ENCODE measurements around the gene IGF2R. TPM values are rescaled to one million over a fixed set of nuclear protein-coding genes. Genes with fewer than 3 reads are reported as not detected.

The IGF2R gene
- total RNA-seq, 1 experiment from 2014 or later = 31.5 TPM

DNA sequence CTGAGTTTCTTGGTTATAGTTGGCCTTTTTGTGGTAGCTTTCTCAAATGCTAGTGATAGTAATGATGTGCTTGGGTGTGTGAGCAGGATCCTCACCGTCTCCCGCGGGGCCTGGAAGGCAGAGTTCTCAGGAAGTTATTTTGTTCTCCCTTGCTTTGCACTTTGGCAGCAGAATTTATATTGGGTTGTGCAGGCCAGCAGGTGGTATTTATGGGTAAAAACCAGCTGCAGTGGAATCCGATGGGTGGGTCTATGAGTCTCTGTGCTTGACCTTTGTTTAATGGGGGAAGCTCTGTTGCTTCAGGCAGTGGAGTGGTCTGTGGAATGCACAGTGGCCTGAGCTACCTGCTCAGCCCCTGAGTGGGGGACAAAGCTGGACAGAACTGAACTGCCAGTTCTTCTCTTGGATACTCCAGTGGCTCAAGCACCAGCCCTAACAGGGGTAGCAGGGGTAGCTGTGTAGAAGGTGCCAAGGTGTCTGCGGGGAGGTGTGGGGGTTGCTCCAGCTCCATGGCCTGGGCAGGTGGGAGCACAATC lies 27.3 kb downstream of the IGF2R start:
- ChIA-PET POLR2A (ENCODE audit: unreplicated experiment) (no interaction called here), CTCF (no interaction called here)
- H3K27me3 ChIP-seq (ENCODE audit: low read length) = no peaks in the 10 kb centered on the region
- H3K4me1 ChIP-seq (ENCODE audit: insufficient read depth, low read length) = no peaks in the 10 kb centered on the region
- H3K9me2 ChIP-seq (replicated peaks; ENCODE audit: low read length) = no peaks in the 10 kb centered on the region
- intact Hi-C loops (cut with micrococcal nuclease) = no loop called here
- H4K20me1 ChIP-seq (ENCODE audit: low read length) = no peaks in the 10 kb centered on the region; the same call in 1 of the 2 replicates
- H3K4me2 ChIP-seq (ENCODE audit: low read length) = no peak overlapping the region
- no peak overlapping the region for H2AFZ ChIP-seq (ENCODE audit: low read length)
- no peaks in the 10 kb centered on the region for H3K9me3 ChIP-seq (ENCODE audit: low read length)
- peaks cover 86% of the 10 kb centered on the region for H3K79me2 ChIP-seq (ENCODE audit: low read length)
- BruUV-seq (replicated peaks) = no TSS peak
- H3K4me3 ChIP-seq (ENCODE audit: low read length) = no peak overlapping the region
- 0 out of 2 replicates have a peak, but pooled peaks cover 9% of the 10 kb centered on the region for H3K36me3 ChIP-seq (ENCODE audit: low read depth, low read length)
- H3F3A ChIP-seq (ENCODE audit: low read length, unreplicated experiment) = no peaks in the 10 kb centered on the region
- no peak for TF ChIP-seq EZH2phosphoT487 (IDR thresholded peaks at IDR 0.05; ENCODE audit: borderline replicate concordance, low read length)
- TF ChIP-seq, protein P1, sequence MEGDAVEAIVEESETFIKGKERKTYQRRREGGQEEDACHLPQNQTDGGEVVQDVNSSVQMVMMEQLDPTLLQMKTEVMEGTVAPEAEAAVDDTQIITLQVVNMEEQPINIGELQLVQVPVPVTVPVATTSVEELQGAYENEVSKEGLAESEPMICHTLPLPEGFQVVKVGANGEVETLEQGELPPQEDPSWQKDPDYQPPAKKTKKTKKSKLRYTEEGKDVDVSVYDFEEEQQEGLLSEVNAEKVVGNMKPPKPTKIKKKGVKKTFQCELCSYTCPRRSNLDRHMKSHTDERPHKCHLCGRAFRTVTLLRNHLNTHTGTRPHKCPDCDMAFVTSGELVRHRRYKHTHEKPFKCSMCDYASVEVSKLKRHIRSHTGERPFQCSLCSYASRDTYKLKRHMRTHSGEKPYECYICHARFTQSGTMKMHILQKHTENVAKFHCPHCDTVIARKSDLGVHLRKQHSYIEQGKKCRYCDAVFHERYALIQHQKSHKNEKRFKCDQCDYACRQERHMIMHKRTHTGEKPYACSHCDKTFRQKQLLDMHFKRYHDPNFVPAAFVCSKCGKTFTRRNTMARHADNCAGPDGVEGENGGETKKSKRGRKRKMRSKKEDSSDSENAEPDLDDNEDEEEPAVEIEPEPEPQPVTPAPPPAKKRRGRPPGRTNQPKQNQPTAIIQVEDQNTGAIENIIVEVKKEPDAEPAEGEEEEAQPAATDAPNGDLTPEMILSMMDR (conservative IDR thresholded peaks at IDR 0.05; ENCODE audit: low read depth, low read length) = no peak
- TF ChIP-seq EZH2 (IDR thresholded peaks at IDR 0.05; ENCODE audit: low read length, unreplicated experiment) = no peak
- H3K9ac ChIP-seq (ENCODE audit: low read length) = no peak overlapping the region
- no peak for ATAC-seq
- DNase-seq = no peak
- no peak overlapping the region for H3K27ac ChIP-seq (ENCODE audit: low read length)

DNA sequence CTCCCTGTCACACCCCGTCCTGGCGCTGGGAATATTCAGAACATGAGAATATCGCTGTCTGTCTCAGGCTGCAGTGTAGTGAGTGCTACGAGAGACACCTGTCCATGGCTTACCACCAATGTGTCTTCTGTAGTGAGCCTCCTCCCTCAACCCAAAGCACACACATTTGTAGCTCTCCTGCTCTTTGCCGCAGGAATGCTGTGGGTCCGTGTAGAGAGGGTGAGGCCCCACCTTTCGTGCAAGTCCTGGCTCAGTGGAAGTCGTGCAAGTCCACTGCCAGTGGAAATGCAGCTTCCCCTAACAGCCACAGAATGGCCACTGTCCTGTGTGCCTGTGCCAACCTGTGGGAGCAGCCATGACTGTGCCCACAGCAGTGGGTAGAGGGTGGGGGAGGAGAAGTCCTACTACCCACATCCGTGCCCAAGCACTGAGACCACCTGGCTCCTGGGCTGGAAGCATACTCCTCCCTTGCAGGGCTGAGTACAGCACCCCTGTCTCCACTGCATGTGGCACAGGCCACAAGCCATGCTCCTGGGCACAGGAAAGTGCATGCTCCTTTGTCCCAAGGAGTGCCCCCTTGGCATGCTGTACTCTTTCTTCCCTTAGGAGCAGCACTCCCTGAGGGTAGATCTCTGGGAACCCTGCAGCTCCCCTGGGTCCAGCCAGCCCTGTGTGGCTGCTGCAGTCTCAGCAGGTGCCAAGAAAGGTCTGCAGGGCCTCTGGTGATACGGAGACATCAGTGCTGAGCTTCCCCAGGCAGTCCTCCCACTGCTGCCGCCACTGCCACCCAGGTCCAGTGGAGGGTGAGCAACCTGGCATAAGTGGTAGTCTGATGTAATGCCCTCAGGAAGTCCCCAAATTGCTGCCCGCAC lies 28.0 kb downstream of the IGF2R start:
- POLR2A ChIA-PET (ENCODE audit: unreplicated experiment) = no interaction called here
- CTCF ChIA-PET = no interaction called here
- Histone ChIP-seq H3K36me3 (ENCODE audit: low read depth, low read length) (0 out of 2 replicates have a peak, but pooled peaks cover 9% of the 10 kb centered on the region), H3K9me3 (ENCODE audit: low read length) (no peaks in the 10 kb centered on the region), H2AFZ (ENCODE audit: low read length) (no peak overlapping the region), H3F3A (ENCODE audit: low read length, unreplicated experiment) (no peaks in the 10 kb centered on the region), H3K4me1 (ENCODE audit: insufficient read depth, low read length) (no peaks in the 10 kb centered on the region), H4K20me1 (ENCODE audit: low read length) (no peaks in the 10 kb centered on the region; the same call in 1 of the 2 replicates), H3K4me3 (ENCODE audit: low read length) (no peak overlapping the region), H3K27ac (ENCODE audit: low read length) (no peak overlapping the region), H3K4me2 (ENCODE audit: low read length) (no peak overlapping the region), H3K9me2 (replicated peaks; ENCODE audit: low read length) (no peaks in the 10 kb centered on the region), H3K9ac (ENCODE audit: low read length) (no peak overlapping the region), H3K27me3 (ENCODE audit: low read length) (no peaks in the 10 kb centered on the region), H3K79me2 (ENCODE audit: low read length) (peaks cover 79% of the 10 kb centered on the region)
- TF ChIP-seq EZH2 (IDR thresholded peaks at IDR 0.05; ENCODE audit: low read length, unreplicated experiment) (no peak), EZH2phosphoT487 (IDR thresholded peaks at IDR 0.05; ENCODE audit: borderline replicate concordance, low read length) (no peak)
- TF ChIP-seq, protein P1 (conservative IDR thresholded peaks at IDR 0.05; ENCODE audit: low read depth, low read length) = no peak
- ATAC-seq (no peak), DNase-seq (no peak)
- intact Hi-C loops (cut with micrococcal nuclease) = no loop called here
- no TSS peak for BruUV-seq (replicated peaks)
